Adrenal gland (tissue), 12 donors: Measurements from ENCODE around the gene GLRX. TPM values are rescaled to one million over a fixed set of nuclear protein-coding genes. Genes with fewer than 3 reads are reported as not detected.

Source experiments
- DNase-seq, 7 donors: peaks; one replicate each; pipeline ENCODE4 v3.0.0-alpha.2; 2019 to 2020
- H3K27ac ChIP-seq, 5 donors: fragments of 200-600 bp; sonication (generic) in 4 of 5; 1 replicate in 3 of 5; 2 replicates in 2 of 5; pipeline versions ENCODE4 v1.5.1 to v1.8.0; 2016 to 2020; ENCODE audit warnings: mild to moderate bottlenecking in 1 of 5
- H3K27me3 ChIP-seq: fragments of 200-600 bp; 2 replicates; pipeline ENCODE4 v1.8.0; 2021
- H3K36me3 ChIP-seq, 2 donors: fragments of 200-600 bp; replicated peaks in 1 of 2; 1 replicate in 1 of 2; 2 replicates in 1 of 2; pipeline versions ENCODE4 v1.5.1 to v1.8.0; 2018 to 2022
- H3K4me1 ChIP-seq, 2 donors: fragments of 200-600 bp; replicated peaks in 1 of 2; 1 replicate in 1 of 2; 2 replicates in 1 of 2; pipeline versions ENCODE4 v1.5.1 to v1.8.0; 2018 to 2021
- H3K4me3 ChIP-seq, 4 donors: fragments of 200-600 bp; sonication (generic) in 3 of 4; one replicate each; pipeline ENCODE4 v1.5.1; 2016 to 2018
- H3K9me3 ChIP-seq, 3 donors: fragments of 200-600 bp; sonication (generic) in 1 of 3; replicated peaks in 1 of 3; 1 replicate in 2 of 3; 2 replicates in 1 of 3; pipeline versions ENCODE4 v1.5.1 to v1.8.0; 2016 to 2021
- CTCF ChIP-seq, 6 experiments: fragments of 450-650 bp in 4 of 6; fragments of 200-600 bp in 2 of 6; sonication (generic) in 1 of 6; IDR thresholded peaks; 1 replicate in 5 of 6; 2 replicates in 1 of 6; pipeline versions ENCODE4 v1.5.1 to v1.8.0; 2016 to 2021; ENCODE audit warnings: antibody characterized with exemption in 6 of 6, mild to moderate bottlenecking in 2 of 6, moderate library complexity in 1 of 6
- POLR2A ChIP-seq, 2 donors: fragments of 450-650 bp; IDR thresholded peaks; one replicate each; pipeline ENCODE4 v1.6.1; 2017; ENCODE audit warnings: antibody characterized with exemption in 2 of 2, mild to moderate bottlenecking in 2 of 2, moderate library complexity in 1 of 2
- WGBS, 4 donors: extraction: QIAGEN DNeasy Blood & Tissue Kit in 2 of 4; methylation state at CpG; one replicate each; pipeline versions ENCODE4 v1.1.5 to v1.1.7; 2013 to 2017; 5-methylcytosine and 5-hydroxymethylcytosine counted together
- intact Hi-C, 2 donors: fragments of 100-400 bp; cut with DNase I; formaldehyde crosslinking; loops; one replicate each; pipeline versions ENCODE4 v1.14.1 to v1.15.0; 2022 to 2023
- polyA plus RNA-seq, 3 donors: library from polyadenylated mRNA; stranded (reverse); fragments of 200-250 nt in 2 of 3; fragments of 350-450 nt in 1 of 3; fragmentation: Illumina TruSeq in 1 of 3; extraction: RNeasy Lipid Tissue Mini Kit (QIAGEN cat#74804) in 1 of 3; gene quantifications; one replicate each; pipeline ENCODE4 v1.2.3, GENCODE V29; 2013 to 2014
- total RNA-seq, 9 donors: library from RNA; depleted of rRNA in 4 of 9; stranded (reverse); fragments of >200 nt in 4 of 9; fragments of 120-200 nt in 1 of 9; fragmentation: NEBNext Ultra II Directional in 1 of 9; extraction: Animal tissue kit (Norgen Biotek cat#: 25700) in 1 of 9; gene quantifications; one replicate each; pipeline versions ENCODE4 v1.1.0 to v1.2.4, GENCODE V29; 2013 to 2023
- donor health status: healthy with polysubstance abuse.
- donor health status: Bipolar disorder and iron deficiency.
- donor health status: DM: yes; HTN: yes; CAD: no.
- donor health status: DM: no; HTN: no; CAD: no.
- donor health status: DM: no; HTN: no; CAD: no.
- donor health status: DM: yes; HTN: yes; CAD: no.

GLRX gene
- total and polyA plus RNA-seq, 12 donors, result 55.7 to 279 (median 116) TPM

GRCh38 chr5:95773335-95774059, 49.0 kb downstream of the GLRX start:
- peaks cover 24 to 34% of the 10 kb centered on the region in 2 donors for H3K4me1 ChIP-seq
- TF ChIP-seq POLR2A (IDR thresholded peaks at IDR 0.05) (no peak), CTCF (IDR thresholded peaks at IDR 0.05) (no peak)
- intact Hi-C loops, result no loop called here
- DNase-seq, result no peak
- H3K4me3 ChIP-seq, result no peak overlapping the region
- peaks cover 0 to 9% of the 10 kb centered on the region in 2 donors for H3K36me3 ChIP-seq
- H3K27me3 ChIP-seq, result no peaks in the 10 kb centered on the region
- H3K9me3 ChIP-seq, result no peaks in the 10 kb centered on the region
- 67 to 80% (median 78%) methylated on average over 2 to 3 of the region's 3 CpGs for WGBS, 4 donors
- H3K27ac ChIP-seq, result peak overlapping the region in 1 of 5 donors; percentile 17

- no peak for DNase-seq
- Histone ChIP-seq H3K9me3 (no peaks in the 10 kb centered on the region), H3K27me3 (no peaks in the 10 kb centered on the region), H3K36me3 (peaks cover 0 to 12% of the 10 kb centered on the region in 2 donors), H3K27ac (peak overlapping the region; percentile 36 to 73 (median 69)), H3K4me1 (peaks cover 24 to 26% of the 10 kb centered on the region in 2 donors), H3K4me3 (no peak overlapping the region)
- TF ChIP-seq CTCF (IDR thresholded peaks at IDR 0.05) (no peak), POLR2A (IDR thresholded peaks at IDR 0.05) (no peak)
- 67 to 75% (median 71%) methylated on average over 2 of the region's 2 CpGs for WGBS, 4 donors
- intact Hi-C loops, result no loop called here
Measured at GRCh38 chr5:95771892-95772291, 50.6 kb downstream of the GLRX start.

GRCh38 chr5:95770830-95771708, 51.5 kb downstream of the GLRX start:
- Histone ChIP-seq H3K27me3 (no peaks in the 10 kb centered on the region), H3K4me1 (peaks cover 23 to 24% of the 10 kb centered on the region in 2 donors), H3K9me3 (no peaks in the 10 kb centered on the region), H3K36me3 (peaks cover 0 to 12% of the 10 kb centered on the region in 2 donors), H3K4me3 (no peak overlapping the region), H3K27ac (peak overlapping the region; percentile 36 to 73 (median 69))
- intact Hi-C loops, result no loop called here
- DNase-seq, result peak; percentile 73 to 90 (median 76)
- TF ChIP-seq POLR2A (IDR thresholded peaks at IDR 0.05), result peak in 1 of 2 donors; percentile 35
- no peak for TF ChIP-seq CTCF (IDR thresholded peaks at IDR 0.05)
- WGBS, 4 donors, result 21 to 35% (median 32%) methylated on average over 8 of the region's 8 CpGs

DNA sequence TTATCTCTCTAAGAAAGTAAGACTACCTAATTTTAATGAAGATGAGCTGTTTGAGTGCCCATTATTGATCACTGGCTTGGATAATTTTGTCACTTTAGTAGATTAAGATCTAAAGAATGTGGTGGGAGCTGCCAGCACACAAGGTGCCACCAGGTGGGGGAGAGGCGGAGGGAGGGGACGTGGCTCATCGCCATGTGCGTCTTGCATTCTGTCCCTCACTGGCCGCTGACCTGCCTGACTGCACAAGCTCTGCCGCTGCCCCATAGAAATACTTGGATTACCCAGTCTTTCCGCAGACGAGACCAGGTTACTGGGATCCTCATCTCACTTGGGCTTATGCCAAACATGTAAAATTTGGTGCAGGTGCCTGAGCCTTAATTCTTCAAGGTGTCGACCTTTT, 53.8 kb downstream of the GLRX start:
- no peak for TF ChIP-seq POLR2A (IDR thresholded peaks at IDR 0.05)
- TF ChIP-seq CTCF (IDR thresholded peaks at IDR 0.05), result no peak
- no peak for DNase-seq
- H3K36me3 ChIP-seq, result peaks cover 0 to 12% of the 10 kb centered on the region in 2 donors

More for the DNA sequence above, 53.8 kb downstream of the GLRX start:
- Histone ChIP-seq H3K4me3 (no peak overlapping the region), H3K4me1 (peaks cover 20% of the 10 kb centered on the region in 2 donors), H3K27me3 (no peaks in the 10 kb centered on the region), H3K9me3 (no peaks in the 10 kb centered on the region), H3K27ac (no peak overlapping the region)
- 94 to 99% (median 96%) methylated on average over 9 of the region's 9 CpGs for WGBS, 4 donors
- intact Hi-C loops, result loop anchor here in 1 of 2 donors (10.0 kb wide), 1 partner anchor 104 kb away; no protein-coding TSS in a partner anchor
